Sigmoid colon (tissue), 7 donors: Measurements from ENCODE around the gene C1orf52. TPM values are rescaled to one million over a fixed set of nuclear protein-coding genes. Genes with fewer than 3 reads are reported as not detected.

Experiments
- DNase-seq: peaks from one replicate; pipeline ENCODE4 v3.0.0-alpha.2; 2019
- H3K27ac ChIP-seq, 4 donors: fragments of 200-600 bp; sonication (generic); one replicate each; pipeline ENCODE4 v1.5.1; 2016 to 2019; ENCODE audit warnings: mild to moderate bottlenecking in 1 of 4
- H3K27me3 ChIP-seq, 3 donors: fragments of 200-600 bp; sonication (generic); one replicate each; pipeline ENCODE4 v1.5.1; 2019; ENCODE audit warnings: mild to moderate bottlenecking in 1 of 3
- H3K36me3 ChIP-seq, 4 donors: fragments of 200-600 bp; sonication (generic); one replicate each; pipeline ENCODE4 v1.5.1; 2016 to 2019
- H3K4me1 ChIP-seq, 4 donors: fragments of 200-600 bp; sonication (generic); one replicate each; pipeline ENCODE4 v1.5.1; 2017 to 2019
- H3K4me3 ChIP-seq, 4 donors: fragments of 200-600 bp; sonication (generic); one replicate each; pipeline ENCODE4 v1.5.1; 2017 to 2019; ENCODE audit warnings: mild to moderate bottlenecking in 2 of 4, moderate library complexity in 1 of 4
- H3K9me3 ChIP-seq, 4 donors: fragments of 200-600 bp in 3 of 4; sonication (generic) in 3 of 4; one replicate each; pipeline versions ENCODE4 v1.5.1 to v1.6.1; 2013 to 2019
- CTCF ChIP-seq, 4 experiments: fragments of 450-650 bp in 3 of 4; fragments of 200-600 bp in 1 of 4; IDR thresholded peaks; one replicate each; pipeline ENCODE4 v1.5.1; 2016 to 2019; ENCODE audit warnings: antibody characterized with exemption in 4 of 4, mild to moderate bottlenecking in 3 of 4, moderate library complexity in 2 of 4
- EP300 ChIP-seq, 4 donors: sonication (generic); formaldehyde crosslinking; IDR thresholded peaks; one replicate each; pipeline ENCODE4 v1.6.1; 2017; ENCODE audit warnings: antibody characterized with exemption in 4 of 4
- POLR2A ChIP-seq, 2 donors: fragments of 450-650 bp; IDR thresholded peaks; one replicate each; pipeline ENCODE4 v1.6.1; 2016; ENCODE audit warnings: antibody characterized with exemption in 2 of 2, mild to moderate bottlenecking in 2 of 2, moderate library complexity in 2 of 2
- POLR2AphosphoS5 ChIP-seq, 4 donors: sonication (generic); formaldehyde crosslinking; IDR thresholded peaks; one replicate each; pipeline ENCODE4 v1.6.1; 2017; ENCODE audit warnings: antibody characterized with exemption in 4 of 4
- WGBS, 2 donors: extraction: QIAGEN DNeasy Blood & Tissue Kit; methylation state at CpG; one replicate each; pipeline ENCODE4 v1.1.7; 2013; 5-methylcytosine and 5-hydroxymethylcytosine counted together
- intact Hi-C: fragments of 100-400 bp; cut with DNase I; formaldehyde crosslinking; loops from one replicate; pipeline ENCODE4 v1.15.1; 2023
- polyA plus RNA-seq, 3 donors: library from polyadenylated mRNA; stranded (reverse); fragments of 200-250 nt; gene quantifications; one replicate each; pipeline ENCODE4 v1.2.3, GENCODE V29; 2013
- total RNA-seq, 4 donors: library from RNA; depleted of rRNA; stranded (reverse); fragments of >200 nt; gene quantifications; one replicate each; pipeline ENCODE4 v1.1.0, GENCODE V29; 2016
- donor health status: healthy with polysubstance abuse.
- donor health status: Bipolar disorder and iron deficiency.
- donor health status: healthy.

Gene C1orf52
- total and polyA plus RNA-seq, 7 donors = 8.9 to 31.1 (median 18.5) TPM

GRCh38 chr1:85268801-85269585 lies 9.5 kb upstream of the C1orf52 start:
- no peak for DNase-seq
- peaks cover 0 to 63% (median 30%) of the 10 kb centered on the region in 4 donors for H3K36me3 ChIP-seq
- no peaks in the 10 kb centered on the region for H3K9me3 ChIP-seq
- H3K27me3 ChIP-seq = no peaks in the 10 kb centered on the region
- H3K4me1 ChIP-seq = peaks cover 0 to 16% (median 10%) of the 10 kb centered on the region in 4 donors
- H3K27ac ChIP-seq = no peak overlapping the region
- no peak overlapping the region for H3K4me3 ChIP-seq
- no peak for TF ChIP-seq POLR2AphosphoS5 (IDR thresholded peaks at IDR 0.05)
- no peak for TF ChIP-seq EP300 (IDR thresholded peaks at IDR 0.05)
- no peak for TF ChIP-seq POLR2A (IDR thresholded peaks at IDR 0.05)
- TF ChIP-seq CTCF (IDR thresholded peaks at IDR 0.05) = no peak
- WGBS, 2 donors = 47 to 86% methylated on average over 5 of the region's 5 CpGs
- intact Hi-C loops = no loop called here

- intact Hi-C loops = no loop called here
- no peaks in the 10 kb centered on the region for H3K27me3 ChIP-seq
- H3K4me1 ChIP-seq = peaks cover 0 to under 1% (median 0%) of the 10 kb centered on the region in 4 donors
- no peak for DNase-seq
- H3K27ac ChIP-seq = no peak overlapping the region
- 89% methylated on average over 2 of the region's 2 CpGs for WGBS, 2 donors
- peaks cover 0 to 63% (median 30%) of the 10 kb centered on the region in 4 donors for H3K36me3 ChIP-seq
- no peaks in the 10 kb centered on the region for H3K9me3 ChIP-seq
- H3K4me3 ChIP-seq = no peak overlapping the region
- TF ChIP-seq POLR2A (IDR thresholded peaks at IDR 0.05) (no peak), EP300 (IDR thresholded peaks at IDR 0.05) (no peak), CTCF (IDR thresholded peaks at IDR 0.05) (no peak), POLR2AphosphoS5 (IDR thresholded peaks at IDR 0.05) (no peak)
Measured at GRCh38 chr1:85267313-85267712, 7.9 kb upstream of the C1orf52 start.

GRCh38 chr1:85264150-85264549 lies 4.7 kb upstream of the C1orf52 start:
- DNase-seq = no peak
- Histone ChIP-seq H3K27me3 (no peaks in the 10 kb centered on the region), H3K4me1 (peaks cover 0 to 8% (median 8%) of the 10 kb centered on the region in 4 donors), H3K27ac (no peak overlapping the region), H3K36me3 (peaks cover 0 to 45% (median 17%) of the 10 kb centered on the region in 4 donors), H3K9me3 (no peaks in the 10 kb centered on the region), H3K4me3 (no peak overlapping the region)
- TF ChIP-seq EP300 (IDR thresholded peaks at IDR 0.05) (no peak), POLR2AphosphoS5 (IDR thresholded peaks at IDR 0.05) (no peak), POLR2A (IDR thresholded peaks at IDR 0.05) (no peak), CTCF (IDR thresholded peaks at IDR 0.05) (no peak)
- intact Hi-C loops = no loop called here
- 61 to 87% methylated on average over 2 of the region's 2 CpGs for WGBS, 2 donors

GRCh38 chr1:85262985-85263384 lies 3.5 kb upstream of the C1orf52 start:
- DNase-seq = no peak
- Histone ChIP-seq H3K27ac (no peak overlapping the region), H3K36me3 (peaks cover 0 to 37% (median 9%) of the 10 kb centered on the region in 4 donors), H3K9me3 (no peaks in the 10 kb centered on the region), H3K27me3 (no peaks in the 10 kb centered on the region), H3K4me1 (peaks cover 0 to 18% (median 15%) of the 10 kb centered on the region in 4 donors), H3K4me3 (no peak overlapping the region)
- TF ChIP-seq EP300 (IDR thresholded peaks at IDR 0.05) (no peak), CTCF (IDR thresholded peaks at IDR 0.05) (no peak), POLR2A (IDR thresholded peaks at IDR 0.05) (no peak), POLR2AphosphoS5 (IDR thresholded peaks at IDR 0.05) (no peak)
- intact Hi-C loops = no loop called here
